Panc1 (cell line): ENCODE data around the gene GOLGA2. TPM values are rescaled to one million over a fixed set of nuclear protein-coding genes. Genes with fewer than 3 reads are reported as not detected.

Experiments used
- ATAC-seq: fragments of 200-7000 bp; cut with Tn5 transposase; 2 replicates; pipeline ENCODE4 v1.9.1; 2020; ENCODE audit warnings: mild to moderate bottlenecking, moderate library complexity
- BruUV-seq: library from RNA; stranded (reverse); fragments of 400-500 nt; replicated peaks from 2 replicates; lab custom pipeline; 2021; lab: Mats Ljungman, UMichigan
- CTCF ChIA-PET: fragments of 300-600 bp; sonication (Branson Sonifier 250); formaldehyde crosslinking; loops from one replicate; lab custom pipeline; 2022; ENCODE audit warnings: antibody characterized with exemption; lab: Charles Lee
- POLR2A ChIA-PET: fragments of 300-600 bp; sonication (Branson Sonifier 250); formaldehyde crosslinking; loops from one replicate; lab custom pipeline; 2022; ENCODE audit warnings: antibody characterized with exemption; lab: Charles Lee
- DNase-seq: peaks from one replicate; pipeline ENCODE4 v3.0.0-alpha.2; 2010; ENCODE audit warnings: low read depth, low spot score
- H3K27ac ChIP-seq: 2 replicates; pipeline ENCODE4 v1.5.1; 2011; ENCODE audit warnings: mild to moderate bottlenecking, low read length, inconsistent platforms
- H3K27me3 ChIP-seq: fragments of 200-500 bp; sonication (Bioruptor generic); 2 replicates; pipeline ENCODE4 v1.6.0; 2014; ENCODE audit warnings: low read length, inconsistent platforms; ENCODE audit not compliant: control insufficient read depth, insufficient read depth
- H3K36me3 ChIP-seq: fragments of 200-500 bp; sonication (Bioruptor generic); 2 replicates; pipeline ENCODE4 v1.5.1; 2014; ENCODE audit warnings: inconsistent platforms, mild to moderate bottlenecking, low read length, moderate library complexity; ENCODE audit not compliant: control insufficient read depth, insufficient read depth
- H3K4me1 ChIP-seq: 2 replicates; pipeline ENCODE4 v1.5.1; 2011; ENCODE audit warnings: inconsistent platforms, mild to moderate bottlenecking, low read length, moderate library complexity; ENCODE audit not compliant: control insufficient read depth, insufficient read depth
- H3K4me3 ChIP-seq, 2 experiments: 2 replicates each; pipeline ENCODE4 v1.5.1; 2011 to 2012; ENCODE audit warnings: low read depth in 2 of 2, low read length in 2 of 2, mild to moderate bottlenecking in 2 of 2, inconsistent platforms in 1 of 2, moderate library complexity in 1 of 2
- H3K9me3 ChIP-seq: fragments of 200-500 bp; sonication (Bioruptor generic); 2 replicates; pipeline ENCODE4 v1.5.1; 2014; ENCODE audit warnings: low read depth, mild to moderate bottlenecking, inconsistent platforms, low read length, moderate library complexity; ENCODE audit not compliant: control insufficient read depth, insufficient read depth
- POLR2AphosphoS5 ChIP-seq: IDR thresholded peaks from 2 replicates; pipeline ENCODE4 v1.6.1; 2012; ENCODE audit warnings: mild to moderate bottlenecking, low read depth, low read length, moderate library complexity
- SIN3A ChIP-seq: IDR thresholded peaks from 2 replicates; pipeline ENCODE4 v1.6.1; 2012; ENCODE audit warnings: low read depth, mild to moderate bottlenecking, low read length, moderate library complexity, borderline replicate concordance; ENCODE audit not compliant: insufficient read depth
- TCF7L2 ChIP-seq: IDR thresholded peaks from 2 replicates; pipeline ENCODE4 v1.6.1; 2011; ENCODE audit warnings: mild to moderate bottlenecking, low read depth, low read length, inconsistent platforms
- in situ Hi-C: cut with HindIII; loops from 2 replicates; pipeline ENCODE4 v1.10.0; 2016; ENCODE audit warnings: low sequenced_read_pairs, low pct_unique_long_range_greater_than_20kb
- intact Hi-C: fragments of 100-400 bp; cut with micrococcal nuclease; formaldehyde crosslinking; loops from one replicate; pipeline ENCODE4 v1.10.0; 2022; ENCODE audit not compliant: unreplicated experiment
- total RNA-seq: library from RNA; stranded (reverse); gene quantifications from one replicate; pipeline ENCODE4 v1.2.1, GENCODE V29; 2021; ENCODE audit not compliant: unreplicated experiment
- TF ChIP-seq, protein P1 (sequence below): fragments of 450-650 bp; IDR thresholded peaks from 2 replicates; pipeline ENCODE4 v1.5.1; 2017; ENCODE audit warnings: mild to moderate bottlenecking
- TF ChIP-seq, protein P2 (sequence below), 2 experiments: IDR thresholded peaks; 2 replicates each; pipeline ENCODE4 v1.6.1; 2011 to 2012; ENCODE audit warnings: low read depth in 2 of 2, control low read depth in 1 of 2, low read length in 1 of 2, mild to moderate bottlenecking in 1 of 2, moderate library complexity in 1 of 2; ENCODE audit not compliant: insufficient read depth in 1 of 2

The GOLGA2 gene
- total RNA-seq, 1 experiment from 2014 or later, result 69.6 TPM

DNA sequence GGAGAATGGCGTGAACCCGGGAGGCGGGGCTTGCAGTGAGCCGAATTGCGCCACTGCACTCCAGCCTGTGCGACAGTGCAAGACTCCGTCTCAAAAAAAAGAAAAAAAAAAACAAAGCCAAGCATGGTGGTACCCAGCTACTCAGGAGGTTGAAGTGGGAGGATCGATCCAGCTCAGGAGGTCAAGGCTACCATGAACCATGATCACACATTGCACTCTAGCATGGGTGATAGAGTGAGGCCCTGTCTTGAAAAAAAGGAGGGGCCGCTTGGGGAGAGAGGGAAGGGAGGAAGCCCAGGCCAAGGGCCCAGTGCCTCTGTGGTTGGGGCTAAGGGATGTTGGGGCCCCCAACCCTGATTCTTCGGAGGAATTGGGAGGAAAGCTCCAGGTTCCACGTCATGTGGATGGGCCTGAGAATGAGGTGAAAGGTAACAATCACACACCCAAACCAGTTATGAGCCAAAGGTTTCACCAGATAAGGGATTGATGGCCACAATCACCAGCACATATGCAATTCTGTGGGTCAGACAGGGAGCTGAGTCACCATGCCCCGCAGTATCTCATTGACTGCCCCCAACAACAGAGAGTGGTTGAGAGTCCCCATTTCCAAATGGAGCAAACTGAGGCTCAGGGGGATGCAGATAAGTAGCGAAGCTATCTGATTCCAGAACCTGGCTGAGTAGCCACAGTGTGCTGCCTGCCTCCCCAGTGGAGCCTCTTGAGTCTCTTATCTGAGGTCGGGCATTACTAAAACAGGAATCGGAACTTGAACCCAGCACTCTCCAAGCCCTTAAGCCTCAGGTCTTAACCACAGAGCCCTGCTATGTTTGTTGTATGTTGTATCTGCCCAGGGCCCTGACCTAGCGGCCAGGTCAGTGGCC is 20.8 kb upstream of the GOLGA2 start:
- intact Hi-C loops (loop anchor here (10.0 kb wide), 2 partner anchors 48 to 118 kb away; partner anchors contain the start of gene SLC27A4), in situ Hi-C loops (no loop called here)
- Histone ChIP-seq H3K9me3 (no peaks in the 10 kb centered on the region), H3K27ac (no peak overlapping the region), H3K27me3 (no peaks in the 10 kb centered on the region), H3K4me1 (peaks cover 3% of the 10 kb centered on the region), H3K4me3 (no peak overlapping the region), H3K36me3 (no peaks in the 10 kb centered on the region)
- BruUV-seq, result no TSS peak
- ChIA-PET CTCF (no interaction called here), POLR2A (no interaction called here)
- TF ChIP-seq, protein P1, sequence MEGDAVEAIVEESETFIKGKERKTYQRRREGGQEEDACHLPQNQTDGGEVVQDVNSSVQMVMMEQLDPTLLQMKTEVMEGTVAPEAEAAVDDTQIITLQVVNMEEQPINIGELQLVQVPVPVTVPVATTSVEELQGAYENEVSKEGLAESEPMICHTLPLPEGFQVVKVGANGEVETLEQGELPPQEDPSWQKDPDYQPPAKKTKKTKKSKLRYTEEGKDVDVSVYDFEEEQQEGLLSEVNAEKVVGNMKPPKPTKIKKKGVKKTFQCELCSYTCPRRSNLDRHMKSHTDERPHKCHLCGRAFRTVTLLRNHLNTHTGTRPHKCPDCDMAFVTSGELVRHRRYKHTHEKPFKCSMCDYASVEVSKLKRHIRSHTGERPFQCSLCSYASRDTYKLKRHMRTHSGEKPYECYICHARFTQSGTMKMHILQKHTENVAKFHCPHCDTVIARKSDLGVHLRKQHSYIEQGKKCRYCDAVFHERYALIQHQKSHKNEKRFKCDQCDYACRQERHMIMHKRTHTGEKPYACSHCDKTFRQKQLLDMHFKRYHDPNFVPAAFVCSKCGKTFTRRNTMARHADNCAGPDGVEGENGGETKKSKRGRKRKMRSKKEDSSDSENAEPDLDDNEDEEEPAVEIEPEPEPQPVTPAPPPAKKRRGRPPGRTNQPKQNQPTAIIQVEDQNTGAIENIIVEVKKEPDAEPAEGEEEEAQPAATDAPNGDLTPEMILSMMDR, result no peak
- TF ChIP-seq SIN3A, result no peak
- TF ChIP-seq, protein P2, sequence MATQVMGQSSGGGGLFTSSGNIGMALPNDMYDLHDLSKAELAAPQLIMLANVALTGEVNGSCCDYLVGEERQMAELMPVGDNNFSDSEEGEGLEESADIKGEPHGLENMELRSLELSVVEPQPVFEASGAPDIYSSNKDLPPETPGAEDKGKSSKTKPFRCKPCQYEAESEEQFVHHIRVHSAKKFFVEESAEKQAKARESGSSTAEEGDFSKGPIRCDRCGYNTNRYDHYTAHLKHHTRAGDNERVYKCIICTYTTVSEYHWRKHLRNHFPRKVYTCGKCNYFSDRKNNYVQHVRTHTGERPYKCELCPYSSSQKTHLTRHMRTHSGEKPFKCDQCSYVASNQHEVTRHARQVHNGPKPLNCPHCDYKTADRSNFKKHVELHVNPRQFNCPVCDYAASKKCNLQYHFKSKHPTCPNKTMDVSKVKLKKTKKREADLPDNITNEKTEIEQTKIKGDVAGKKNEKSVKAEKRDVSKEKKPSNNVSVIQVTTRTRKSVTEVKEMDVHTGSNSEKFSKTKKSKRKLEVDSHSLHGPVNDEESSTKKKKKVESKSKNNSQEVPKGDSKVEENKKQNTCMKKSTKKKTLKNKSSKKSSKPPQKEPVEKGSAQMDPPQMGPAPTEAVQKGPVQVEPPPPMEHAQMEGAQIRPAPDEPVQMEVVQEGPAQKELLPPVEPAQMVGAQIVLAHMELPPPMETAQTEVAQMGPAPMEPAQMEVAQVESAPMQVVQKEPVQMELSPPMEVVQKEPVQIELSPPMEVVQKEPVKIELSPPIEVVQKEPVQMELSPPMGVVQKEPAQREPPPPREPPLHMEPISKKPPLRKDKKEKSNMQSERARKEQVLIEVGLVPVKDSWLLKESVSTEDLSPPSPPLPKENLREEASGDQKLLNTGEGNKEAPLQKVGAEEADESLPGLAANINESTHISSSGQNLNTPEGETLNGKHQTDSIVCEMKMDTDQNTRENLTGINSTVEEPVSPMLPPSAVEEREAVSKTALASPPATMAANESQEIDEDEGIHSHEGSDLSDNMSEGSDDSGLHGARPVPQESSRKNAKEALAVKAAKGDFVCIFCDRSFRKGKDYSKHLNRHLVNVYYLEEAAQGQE (IDR thresholded peaks at IDR 0.05; ENCODE audit: insufficient read depth in 1 of 2, low read depth in 2 of 2, low read length in 1 of 2), result no peak
- no peak for TF ChIP-seq POLR2AphosphoS5
- TF ChIP-seq TCF7L2, result no peak
- DNase-seq (no peak), ATAC-seq (no peak)

DNA sequence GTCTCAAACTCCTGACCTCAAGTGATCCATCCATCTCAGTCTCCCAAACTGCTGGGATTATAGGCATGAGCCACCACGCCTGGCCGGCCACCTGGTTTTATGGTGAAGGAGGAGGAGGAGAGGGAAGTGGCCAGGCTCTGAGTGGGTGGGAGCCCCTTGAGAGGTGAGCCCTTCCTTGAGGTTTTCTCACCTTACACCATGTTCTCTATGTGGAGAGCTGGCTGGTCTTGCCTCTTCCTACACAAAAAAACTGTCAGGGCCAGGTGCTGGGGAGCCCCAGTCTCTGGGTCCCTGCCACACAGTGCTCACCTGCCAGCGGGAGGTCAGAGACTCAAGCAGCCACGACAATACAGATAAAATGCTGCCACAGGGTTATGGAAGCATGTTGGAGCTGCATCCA is 18.3 kb upstream of the GOLGA2 start:
- Histone ChIP-seq H3K4me1 (peaks cover 3% of the 10 kb centered on the region), H3K27me3 (no peaks in the 10 kb centered on the region), H3K9me3 (no peaks in the 10 kb centered on the region), H3K27ac (no peak overlapping the region), H3K36me3 (no peaks in the 10 kb centered on the region), H3K4me3 (no peak overlapping the region)
- POLR2A ChIA-PET, result no interaction called here
- BruUV-seq, result no TSS peak
- TF ChIP-seq, protein P1, result no peak
- in situ Hi-C loops (no loop called here), intact Hi-C loops (loop anchor here (10.0 kb wide), 2 partner anchors 51 to 121 kb away; partner anchors contain the start of gene SLC27A4)
- ATAC-seq, result no peak
- DNase-seq, result no peak
- CTCF ChIA-PET, result no interaction called here
